ENCODE measurements around the gene ARHGAP10.
A peak's percentile ranks its signal among the peaks of the same experiment; 100 is the strongest.
"Not testable (repeated sequence)": the region's sequence is repeated elsewhere in the genome, so short reads cannot be mapped to it uniquely, and the experiment has no call there.

Gene ARHGAP10

DNA sequence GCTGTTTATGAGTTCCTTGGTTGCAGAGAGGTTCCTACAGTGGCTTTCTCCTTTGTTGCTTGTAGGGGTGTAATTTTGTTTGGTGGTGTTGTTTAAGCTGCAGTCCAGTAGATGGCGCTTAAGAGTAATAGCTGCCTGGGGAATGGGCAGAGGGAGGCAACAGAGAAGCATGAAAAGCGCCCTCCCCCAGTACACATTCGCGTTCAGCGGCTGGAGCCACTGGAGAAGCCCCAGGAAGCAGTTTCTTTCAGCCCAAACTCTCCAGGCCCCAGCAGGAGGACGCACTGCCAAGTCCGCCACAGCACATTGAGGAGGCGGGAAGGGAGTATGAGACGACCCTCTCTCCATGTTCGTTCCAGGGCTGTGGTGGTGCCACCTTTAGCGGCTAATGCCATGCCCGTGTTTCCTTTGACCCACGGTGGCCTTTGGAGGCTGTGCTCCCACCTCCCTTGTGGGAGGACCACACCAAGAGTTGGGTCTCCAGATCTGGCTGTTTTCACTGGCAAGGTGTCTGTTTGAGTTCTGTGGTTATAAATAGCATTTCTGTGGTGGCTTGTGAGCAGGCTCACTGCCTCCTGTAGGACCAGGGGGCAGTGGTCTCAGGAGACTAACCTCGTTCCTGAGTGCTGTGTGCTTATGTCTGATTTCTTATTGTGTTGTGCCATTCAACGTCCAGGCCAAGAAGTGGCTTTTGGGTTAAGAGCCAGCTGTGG, 252.3 kb downstream of the ARHGAP10 start:
- DNase-seq (ENCODE audit: low read depth, low spot score) = peak; percentile 42

DNA sequence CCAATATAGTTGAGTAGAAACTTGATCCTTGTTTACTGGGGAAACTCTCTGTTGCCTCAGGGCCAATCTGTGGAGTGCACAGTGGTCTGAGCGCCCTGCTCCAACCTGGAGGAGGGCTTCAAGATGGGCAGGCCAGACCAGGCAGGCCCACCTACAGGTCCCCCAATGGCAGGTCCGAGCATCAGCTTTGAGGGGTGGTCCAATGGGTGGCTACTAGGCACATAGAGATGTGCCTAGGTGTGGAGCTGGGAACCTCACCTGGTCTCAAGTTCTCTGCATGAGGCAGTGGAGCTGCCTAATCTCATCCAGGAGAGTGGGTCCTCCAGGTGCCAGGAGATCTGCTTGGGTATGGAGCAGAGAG, 252.9 kb downstream of the ARHGAP10 start:
- no peak for DNase-seq (ENCODE audit: low read depth, low spot score)

DNA sequence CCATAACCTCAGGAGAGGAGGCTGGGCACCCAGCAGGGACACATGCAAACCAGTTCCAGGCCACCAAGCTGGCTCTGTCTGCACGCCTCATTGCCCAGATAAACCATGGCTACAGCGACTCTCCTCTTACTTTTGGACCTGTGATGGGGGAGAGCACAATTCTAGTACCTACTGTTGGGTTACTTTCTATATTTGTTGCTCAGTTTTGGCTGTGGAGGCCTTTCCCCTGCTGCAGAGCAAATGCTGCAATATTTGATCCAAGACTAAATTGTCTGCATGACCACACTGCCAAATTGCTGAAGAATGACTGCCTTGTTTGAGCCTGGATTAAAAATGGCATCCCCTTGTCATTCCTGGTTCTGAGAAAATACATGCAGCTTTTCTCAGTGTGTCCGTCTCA, 253.5 kb downstream of the ARHGAP10 start:
- DNase-seq (ENCODE audit: low read depth, low spot score) = no peak

DNA sequence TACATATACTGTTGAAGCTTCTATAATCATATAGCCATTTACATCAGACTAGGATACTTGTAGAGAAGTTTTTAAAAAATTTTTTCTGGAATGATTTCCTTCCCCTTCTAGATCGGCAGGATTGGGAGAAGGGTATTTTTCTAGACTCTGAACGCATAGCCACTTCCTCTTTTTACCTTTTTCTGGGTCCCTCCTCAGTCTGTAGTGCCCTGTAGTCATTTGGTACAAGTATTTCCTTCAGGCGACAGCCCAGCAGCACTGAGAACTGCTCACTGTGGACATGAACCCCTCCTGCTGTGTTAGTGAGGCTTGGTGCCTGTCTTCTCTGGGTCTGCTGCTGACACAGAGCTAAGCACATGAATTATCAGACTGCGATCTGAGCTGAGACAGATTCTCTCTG, 255.4 kb downstream of the ARHGAP10 start:
- no peak for DNase-seq (ENCODE audit: low read depth, low spot score)

DNA sequence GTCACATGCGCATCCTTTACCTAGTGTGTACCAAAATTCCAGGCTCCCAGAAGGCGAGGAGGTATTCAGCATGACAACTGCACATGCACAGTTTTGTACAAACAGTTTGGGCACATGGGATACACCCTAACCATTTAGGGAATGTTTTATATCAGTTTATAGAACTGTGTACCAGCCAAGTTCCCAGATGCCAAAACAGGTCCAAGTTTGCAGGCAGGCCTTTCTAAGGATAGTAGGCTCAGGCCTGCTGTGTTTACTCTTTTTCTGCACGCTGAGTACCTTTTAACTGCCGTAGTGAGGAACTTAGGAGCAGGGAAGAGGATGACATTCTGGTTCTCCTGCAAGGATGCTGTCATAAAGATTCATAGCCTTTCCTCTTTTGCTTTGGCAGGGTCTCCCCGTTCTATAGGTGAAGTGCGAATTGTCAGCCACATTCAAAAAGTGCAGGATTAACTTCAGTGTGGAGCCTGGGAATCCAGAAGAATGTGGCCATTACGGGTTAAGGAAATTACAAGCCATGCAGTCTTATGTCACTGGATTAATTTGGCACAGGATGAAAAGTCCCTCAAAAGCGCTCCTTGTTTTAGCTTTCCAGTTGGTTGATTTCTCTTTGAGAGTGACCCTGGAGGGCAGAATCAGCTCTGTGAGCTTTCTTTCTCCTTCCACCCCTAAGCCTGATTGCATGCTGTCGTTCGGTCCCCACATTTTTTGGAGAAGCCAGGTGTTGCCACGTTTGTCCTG, 259.8 kb downstream of the ARHGAP10 start:
- no peak for DNase-seq (ENCODE audit: low read depth, low spot score)

DNA sequence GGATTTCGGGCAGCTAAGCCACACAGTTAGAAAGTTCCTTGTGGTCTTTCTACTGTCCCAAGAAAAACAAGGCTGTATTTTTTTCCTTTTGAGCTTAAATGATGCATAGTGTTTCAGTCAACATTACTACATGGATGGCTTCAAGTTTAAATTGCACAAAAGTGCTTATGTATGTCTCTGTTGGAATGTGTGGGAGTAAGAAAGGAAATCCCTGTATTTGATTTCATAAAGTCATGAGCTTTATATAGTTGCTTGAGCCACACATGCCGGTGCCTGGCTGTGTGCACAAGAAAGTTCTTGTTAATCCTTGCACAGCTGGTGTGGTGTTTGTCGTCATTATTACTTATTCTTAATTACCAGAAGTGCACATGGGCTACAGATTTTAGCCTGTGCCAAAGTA, 262.2 kb downstream of the ARHGAP10 start:
- DNase-seq (ENCODE audit: low read depth, low spot score) = no peak

DNA sequence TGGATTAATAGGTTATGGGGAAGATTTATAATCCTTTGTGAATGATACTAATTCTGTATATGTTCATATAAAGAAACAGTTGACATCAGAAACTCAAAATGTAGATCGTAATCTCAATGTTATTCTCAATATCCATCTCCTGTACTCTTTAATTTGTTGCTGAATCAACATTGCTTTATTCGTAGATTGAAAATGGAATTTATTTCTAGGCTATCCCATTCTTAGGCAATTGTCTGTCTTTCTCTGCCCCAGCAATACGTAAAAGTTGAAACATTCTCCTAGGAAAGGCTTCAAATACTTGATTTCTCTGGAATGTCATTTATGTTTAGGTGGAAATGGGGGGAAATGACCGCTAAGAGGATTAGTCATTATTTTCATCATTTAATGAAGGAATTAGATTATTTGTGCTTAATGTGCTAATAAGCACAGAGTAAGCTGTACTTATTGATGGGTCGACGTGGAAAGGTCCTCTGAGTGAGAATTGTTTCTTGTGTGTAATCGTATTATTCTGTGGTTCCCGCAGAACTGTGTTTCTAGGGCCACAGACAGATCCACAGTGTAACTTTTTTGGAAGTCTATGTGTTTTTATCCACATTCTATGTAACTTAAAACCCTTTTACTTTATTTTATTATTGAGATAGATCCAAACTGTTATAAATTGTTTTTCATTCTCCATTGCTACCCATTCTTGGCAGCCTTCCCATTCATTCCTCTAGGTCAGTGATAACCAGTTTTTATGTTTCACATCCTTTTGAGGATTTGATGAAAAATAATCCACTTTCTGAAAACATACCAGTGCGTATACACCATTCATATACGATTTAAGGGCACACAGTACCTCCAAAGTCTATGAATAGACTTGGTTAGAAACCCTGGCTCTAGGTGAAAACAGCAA, 262.9 kb downstream of the ARHGAP10 start:
- no peak for DNase-seq (ENCODE audit: low read depth, low spot score)

DNA sequence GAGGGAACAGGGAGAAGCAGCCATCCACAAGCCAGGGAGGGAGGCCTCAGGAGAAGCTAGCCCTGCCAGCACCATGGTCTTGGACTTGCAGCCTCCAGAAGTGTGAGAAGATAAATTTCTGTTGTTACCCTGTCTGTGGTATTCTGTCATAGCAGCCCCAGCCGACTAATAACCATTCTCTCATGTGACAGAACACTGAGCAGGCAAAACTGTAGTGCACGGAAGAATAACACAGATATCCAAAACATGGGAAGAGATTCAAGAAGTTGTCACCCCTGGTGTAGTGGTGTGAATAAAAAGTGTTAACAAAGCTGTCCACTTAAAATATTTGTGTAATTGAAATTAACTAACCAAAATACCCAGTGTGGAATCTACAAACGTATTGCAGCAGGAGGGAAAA, 265.0 kb downstream of the ARHGAP10 start:
- no peak for DNase-seq (ENCODE audit: low read depth, low spot score)

DNA sequence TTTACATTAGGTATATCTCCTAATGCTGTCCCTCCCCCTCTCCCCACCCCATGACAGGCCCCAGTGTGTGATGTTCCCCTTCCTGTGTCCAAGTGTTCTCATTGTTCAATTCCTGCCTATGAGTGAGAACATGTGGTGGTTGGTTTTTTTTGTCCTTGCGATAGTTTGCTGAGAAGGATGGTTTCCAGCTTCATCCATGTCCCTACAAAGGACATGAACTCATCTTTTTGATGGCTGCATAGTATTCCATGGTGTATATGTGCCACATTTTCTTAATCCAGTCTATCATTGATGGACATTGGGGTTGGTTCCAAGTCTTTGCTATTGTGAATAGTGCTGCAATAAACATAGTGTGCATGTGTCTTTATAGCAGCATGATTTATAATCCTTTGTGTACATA, 268.1 kb downstream of the ARHGAP10 start:
- DNase-seq (ENCODE audit: low read depth, low spot score) = not testable (repeated sequence)

DNA sequence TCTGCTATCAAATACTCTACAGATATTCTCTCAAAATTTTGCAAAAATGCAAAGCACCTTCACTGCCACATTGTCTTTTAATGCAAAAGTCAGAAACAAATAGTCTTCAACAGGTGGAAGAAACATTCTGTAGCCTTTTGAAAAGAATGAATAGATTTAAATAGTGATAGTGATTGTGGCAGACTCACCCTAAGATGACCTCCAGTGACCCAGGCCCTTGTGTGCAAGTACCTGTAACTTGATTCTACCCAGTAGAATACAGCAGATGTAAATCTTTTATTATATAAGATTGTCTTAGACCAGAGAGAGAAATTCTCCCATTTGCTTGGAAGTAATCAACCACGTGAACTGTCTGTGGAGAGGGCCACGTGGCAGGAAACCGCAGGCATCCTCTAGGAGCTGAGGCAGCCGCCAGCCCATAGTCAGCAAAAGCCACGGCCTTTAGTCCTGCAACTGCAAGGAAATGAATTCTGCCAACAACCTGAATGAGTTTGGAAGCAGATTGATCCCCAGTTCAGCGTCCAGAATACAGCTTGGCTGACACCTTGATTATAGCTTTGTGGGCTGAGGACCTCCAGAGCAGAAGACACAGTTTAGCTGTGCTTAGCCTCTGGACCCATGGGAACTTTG, 272.5 kb downstream of the ARHGAP10 start:
- no peak for DNase-seq (ENCODE audit: low read depth, low spot score)

DNA sequence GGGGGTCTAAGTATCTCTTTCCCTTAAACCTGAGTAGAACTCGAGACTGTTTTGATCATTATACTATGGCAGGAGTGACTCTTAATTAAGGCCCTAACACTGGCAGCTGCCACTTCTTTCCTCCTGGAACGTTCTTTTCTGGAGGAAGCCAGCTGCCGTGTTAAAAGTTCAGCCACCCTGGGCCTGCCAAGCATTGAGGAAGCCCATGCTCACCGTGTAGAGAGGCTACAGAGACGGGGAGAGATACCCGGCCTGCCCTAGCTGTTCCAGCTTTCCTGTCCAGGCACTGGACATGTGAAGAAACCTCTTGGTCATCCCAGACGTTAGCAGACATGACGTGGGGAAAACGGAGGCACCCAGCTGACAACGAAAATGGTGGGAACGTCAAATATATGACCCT, 274.1 kb downstream of the ARHGAP10 start:
- no peak for DNase-seq (ENCODE audit: low read depth, low spot score)

DNA sequence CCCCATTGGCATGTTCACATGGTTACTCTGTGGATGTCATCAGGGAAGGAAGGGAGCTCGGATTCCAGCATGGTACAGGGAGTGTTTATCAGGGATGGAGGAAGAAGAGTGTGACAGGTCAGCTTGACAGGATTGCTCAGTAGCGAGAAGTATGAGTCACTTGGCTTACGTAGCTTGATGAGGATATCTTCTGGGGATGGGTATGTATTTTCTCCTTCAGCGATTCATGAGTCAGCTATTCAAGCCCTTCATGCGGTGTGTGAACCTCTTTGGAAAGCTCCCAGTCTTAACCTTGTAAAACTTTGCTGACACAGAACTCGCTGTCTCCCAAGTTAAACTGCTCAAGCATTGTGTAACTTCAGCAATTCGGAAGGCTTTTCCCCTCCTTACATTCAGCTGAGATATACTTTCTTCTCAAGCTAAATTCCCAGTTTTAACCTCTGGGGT, 275.4 kb downstream of the ARHGAP10 start:
- DNase-seq (ENCODE audit: low read depth, low spot score) = no peak

DNA sequence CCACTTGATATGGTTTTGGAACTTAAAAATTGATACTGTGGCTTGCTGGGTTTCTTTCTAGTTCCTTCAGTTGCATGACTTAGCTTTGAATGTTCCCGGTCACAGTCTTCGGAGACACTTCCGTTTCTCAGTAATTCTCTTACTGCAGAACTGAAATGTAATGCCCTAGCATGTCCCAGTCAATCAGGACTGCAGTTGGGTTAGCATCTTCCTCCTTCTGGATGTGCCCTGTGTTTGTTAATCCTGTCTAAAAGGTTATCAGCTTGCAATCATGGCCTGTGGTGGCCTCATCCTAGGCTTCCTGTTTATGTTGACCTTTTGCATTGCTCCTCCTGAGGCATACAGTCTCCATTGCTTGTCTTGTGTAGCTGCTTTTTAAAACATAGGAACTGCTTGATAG, 275.9 kb downstream of the ARHGAP10 start:
- DNase-seq (ENCODE audit: low read depth, low spot score) = no peak

DNA sequence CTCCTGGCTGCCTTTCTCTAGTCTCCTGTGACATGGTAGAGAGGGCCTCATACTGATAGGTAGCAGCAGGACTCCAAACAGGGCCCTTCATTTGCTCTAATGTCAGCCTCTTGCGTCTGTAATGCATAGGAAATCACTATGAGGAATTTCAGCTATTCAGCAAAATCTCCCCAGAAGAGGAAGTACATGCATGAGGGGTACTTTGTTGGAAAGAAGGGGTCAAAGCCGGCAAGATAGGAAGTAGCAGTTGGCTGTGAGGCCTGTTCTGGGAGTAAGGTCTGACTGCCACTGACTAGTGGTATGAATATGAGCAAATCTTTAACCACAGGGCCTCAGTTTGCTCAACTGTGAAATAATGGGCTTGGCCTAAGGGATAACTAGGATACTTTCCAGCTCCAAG, 283.2 kb downstream of the ARHGAP10 start:
- DNase-seq (ENCODE audit: low read depth, low spot score) = peak; percentile 12

DNA sequence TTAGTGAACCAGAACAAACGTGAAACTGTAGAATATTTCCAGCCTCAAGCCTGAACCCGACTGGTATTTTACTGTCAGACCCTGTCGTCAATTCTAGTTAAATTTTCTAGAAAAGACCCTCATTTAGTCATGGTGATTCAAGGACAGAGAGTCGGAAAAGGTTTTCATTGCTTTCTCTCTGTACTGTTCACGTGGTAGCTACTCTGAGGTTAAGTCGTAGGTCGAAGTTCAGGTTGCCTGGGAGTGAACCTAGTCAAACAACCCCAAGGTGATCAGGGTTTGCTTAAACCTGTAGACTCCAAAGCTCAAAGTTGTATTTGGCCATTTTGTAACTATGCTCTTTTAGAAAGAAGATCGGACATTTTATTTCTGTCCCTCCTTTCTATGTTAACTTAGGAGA, 283.6 kb downstream of the ARHGAP10 start:
- no peak for DNase-seq (ENCODE audit: low read depth, low spot score)

DNA sequence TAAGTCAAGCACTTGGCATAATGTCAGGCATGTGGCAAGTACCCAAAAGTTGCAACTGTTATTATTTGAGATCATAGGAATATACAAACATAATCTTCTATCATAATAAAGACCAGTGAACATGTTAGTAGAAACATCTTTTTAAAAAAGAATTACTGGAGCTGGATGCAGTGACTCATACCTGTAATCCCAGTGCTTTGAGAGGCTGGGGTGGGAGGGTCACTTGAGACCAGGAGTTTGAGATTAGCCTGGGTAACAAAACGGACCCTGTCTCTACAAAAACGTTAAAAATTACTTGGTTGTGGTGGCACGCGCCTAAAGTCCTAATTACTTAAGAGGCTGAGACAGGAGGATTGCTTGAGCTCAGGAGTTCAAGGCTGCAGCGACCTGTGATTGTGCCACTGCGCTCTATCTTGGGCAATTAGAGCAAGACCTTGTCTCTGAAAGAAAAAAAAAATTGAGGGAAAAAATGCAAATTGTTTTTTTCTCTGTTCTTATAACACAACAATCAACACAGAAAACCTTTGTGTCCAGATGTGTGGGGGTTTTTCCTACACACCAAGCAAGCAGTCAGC, 284.3 kb downstream of the ARHGAP10 start:
- no peak for DNase-seq (ENCODE audit: low read depth, low spot score)

DNA sequence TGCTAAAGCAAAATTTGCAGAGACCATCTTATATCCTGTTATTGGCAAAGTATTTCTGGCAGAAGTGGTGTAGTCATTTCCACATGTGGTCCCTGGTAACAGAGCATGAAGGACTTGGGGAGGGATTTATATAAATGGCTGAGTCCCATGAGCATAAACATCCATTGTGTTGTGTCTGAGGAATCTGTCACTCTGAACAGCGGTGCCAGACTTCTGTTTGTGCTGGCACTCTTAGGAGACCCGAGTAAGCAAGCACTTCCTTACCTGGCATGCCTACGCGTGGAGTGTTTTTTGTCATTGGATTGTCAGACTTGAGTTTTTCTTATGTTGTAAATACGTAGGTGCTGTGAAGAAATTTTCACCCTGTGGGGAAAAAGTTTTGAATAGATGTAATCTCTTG, 285.9 kb downstream of the ARHGAP10 start:
- no peak for DNase-seq (ENCODE audit: low read depth, low spot score)

DNA sequence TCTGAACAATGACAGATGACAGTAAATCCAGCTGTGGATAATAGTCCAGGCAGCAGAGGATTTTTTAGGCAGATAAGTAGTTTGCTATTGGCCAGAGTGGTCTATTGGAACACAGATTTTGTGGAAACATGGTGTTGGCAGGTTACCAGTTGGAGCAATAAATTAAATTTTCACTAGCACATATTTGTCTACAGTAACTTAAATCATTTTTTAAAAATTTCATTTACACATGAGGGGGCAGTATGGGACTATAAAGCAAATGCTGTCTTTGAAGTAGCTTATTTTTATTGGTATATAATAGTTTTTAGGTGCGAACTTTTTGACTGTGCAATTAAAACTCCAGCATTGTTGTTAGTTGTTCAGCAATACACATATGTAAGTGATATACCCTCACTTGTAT, 289.8 kb downstream of the ARHGAP10 start:
- DNase-seq (ENCODE audit: low read depth, low spot score) = no peak

DNA sequence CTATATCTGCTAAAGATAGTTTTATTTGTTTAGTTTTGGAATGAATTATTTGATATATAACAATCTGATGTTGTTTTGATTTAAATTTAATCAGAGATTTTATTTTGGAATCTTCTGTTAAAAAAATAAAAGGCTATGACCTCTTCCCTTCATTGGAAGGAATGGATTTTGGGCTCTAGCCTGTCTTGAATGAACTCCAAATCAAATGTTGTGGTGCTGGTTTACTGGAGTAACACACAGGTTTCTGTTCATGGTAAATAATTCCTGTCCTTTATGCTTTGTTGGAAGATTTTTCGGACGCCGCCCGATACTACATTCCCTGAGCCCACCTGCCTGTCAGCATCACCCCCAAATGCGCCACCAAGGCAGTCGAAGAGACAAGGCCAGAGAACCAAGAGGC, 291.1 kb downstream of the ARHGAP10 start:
- no peak for DNase-seq (ENCODE audit: low read depth, low spot score)

DNA sequence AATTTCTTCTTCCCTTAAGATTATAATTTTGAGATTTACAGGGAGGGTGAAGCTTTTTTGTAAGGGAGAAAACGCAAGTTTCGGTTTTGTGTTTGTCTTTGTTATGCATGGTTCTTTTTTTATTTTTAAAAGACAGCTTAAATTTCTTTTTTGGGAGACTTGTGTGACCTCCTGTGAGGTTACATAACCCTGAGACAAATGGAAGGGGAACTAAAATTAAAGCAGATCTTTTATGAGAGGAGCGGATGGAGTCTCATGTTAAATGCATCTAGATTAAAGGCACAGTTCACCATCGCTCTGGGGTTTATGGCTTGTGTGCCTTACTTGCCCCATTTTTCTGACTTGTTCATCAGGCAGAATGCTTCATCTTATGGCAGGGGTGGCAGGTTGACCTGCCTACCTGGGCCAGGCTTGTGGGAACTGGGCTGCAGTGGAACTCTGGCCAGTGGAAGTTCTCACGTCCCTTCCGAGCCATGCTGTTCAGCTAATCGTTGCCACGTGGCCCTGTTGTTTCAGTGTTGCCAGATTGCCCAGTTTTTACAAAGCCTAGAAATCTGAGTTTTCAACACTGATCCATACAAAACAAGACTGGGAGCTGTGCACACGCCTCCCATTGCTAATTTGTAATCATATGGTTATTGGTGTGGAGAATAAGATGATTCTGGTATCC, 291.8 kb downstream of the ARHGAP10 start:
- no peak for DNase-seq (ENCODE audit: low read depth, low spot score)

DNA sequence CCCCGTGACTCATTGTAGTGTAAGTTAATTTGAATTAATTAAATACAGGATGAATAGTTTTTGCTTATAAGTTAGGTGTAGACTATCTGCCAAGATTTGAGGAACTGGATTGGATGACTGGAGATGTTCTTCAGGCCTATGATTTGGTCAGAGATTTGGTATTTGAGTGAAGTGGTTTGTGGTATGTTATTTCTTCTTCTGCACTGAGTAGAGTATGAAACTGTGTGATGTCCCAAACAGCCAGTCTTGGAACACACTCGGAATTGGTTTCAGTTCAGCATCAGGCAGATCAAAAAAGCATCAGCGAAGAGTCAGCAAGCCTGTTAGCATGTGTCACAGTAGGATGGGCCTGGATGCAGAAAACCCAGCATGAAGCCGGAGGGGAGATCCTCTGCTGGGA, 294.1 kb downstream of the ARHGAP10 start:
- no peak for DNase-seq (ENCODE audit: low read depth, low spot score)
